Osteocyte (in vitro differentiated cells): ENCODE measurements around the gene MEX3A. TPM values are rescaled to one million over a fixed set of nuclear protein-coding genes. Genes with fewer than 3 reads are reported as not detected.

Source experiments
- DNase-seq: peaks from one replicate; pipeline ENCODE4 v3.0.0; 2021; ENCODE audit warnings: mixed read lengths; ENCODE audit not compliant: unreplicated experiment; ENCODE audit errors: extremely low spot score
- H3K27ac Mint-ChIP-seq: one replicate; pipeline ENCODE4 v1.8.0; 2021; ENCODE audit warnings: mild to moderate bottlenecking, mixed read lengths; ENCODE audit not compliant: unreplicated experiment
- H3K27me3 Mint-ChIP-seq: one replicate; pipeline ENCODE4 v1.8.0; 2021; ENCODE audit warnings: mixed read lengths; ENCODE audit not compliant: unreplicated experiment
- H3K36me3 Mint-ChIP-seq: one replicate; pipeline ENCODE4 v1.8.0; 2021; ENCODE audit warnings: mixed read lengths; ENCODE audit not compliant: unreplicated experiment
- H3K4me1 Mint-ChIP-seq: one replicate; pipeline ENCODE4 v1.8.0; 2021; ENCODE audit warnings: mixed read lengths; ENCODE audit not compliant: unreplicated experiment
- H3K4me3 Mint-ChIP-seq: one replicate; pipeline ENCODE4 v1.8.0; 2021; ENCODE audit warnings: mild to moderate bottlenecking, moderate library complexity, mixed read lengths; ENCODE audit not compliant: unreplicated experiment
- H3K9me3 Mint-ChIP-seq: one replicate; pipeline ENCODE4 v1.8.0; 2021; ENCODE audit warnings: mixed read lengths; ENCODE audit not compliant: unreplicated experiment
- CTCF ChIP-seq: fragments of 200-600 bp; sonication (generic); IDR thresholded peaks from 2 replicates; pipeline ENCODE4 v1.5.0; 2021; ENCODE audit warnings: antibody characterized with exemption, mild to moderate bottlenecking, moderate library complexity
- total RNA-seq: library from RNA; stranded (reverse); gene quantifications from 2 replicates; pipeline ENCODE4 v1.2.1, GENCODE V29; 2021

MEX3A gene
- total RNA-seq, 1 donor from 2014 or later, result 20.7 TPM

- TF ChIP-seq CTCF, result no peak
- no peaks in the 10 kb centered on the region for H3K9me3 Mint-ChIP-seq
- peaks cover 4% of the 10 kb centered on the region for H3K4me1 Mint-ChIP-seq
- H3K27me3 Mint-ChIP-seq, result no peaks in the 10 kb centered on the region
- peaks cover 8% of the 10 kb centered on the region for H3K36me3 Mint-ChIP-seq
- no peak for DNase-seq
- no peak overlapping the region for H3K27ac Mint-ChIP-seq
- H3K4me3 Mint-ChIP-seq, result no peak overlapping the region
Observed at GRCh38 chr1:156069490-156070455, 12.5 kb downstream of the MEX3A start.

- Mint-ChIP-seq H3K4me3 (no peak overlapping the region), H3K4me1 (no peaks in the 10 kb centered on the region)
- no peak for TF ChIP-seq CTCF
Observed at GRCh38 chr1:156067262-156067661, 15.0 kb downstream of the MEX3A start.

GRCh38 chr1:156065871-156066270 is 16.4 kb downstream of the MEX3A start:
- no peaks in the 10 kb centered on the region for H3K36me3 Mint-ChIP-seq
- no peak overlapping the region for H3K27ac Mint-ChIP-seq
- no peaks in the 10 kb centered on the region for H3K4me1 Mint-ChIP-seq
- TF ChIP-seq CTCF, result no peak
- H3K9me3 Mint-ChIP-seq, result no peaks in the 10 kb centered on the region
- no peak overlapping the region for H3K4me3 Mint-ChIP-seq
- no peak for DNase-seq
- H3K27me3 Mint-ChIP-seq, result no peaks in the 10 kb centered on the region

More at GRCh38 chr1:156067262-156067661, 15.0 kb downstream of the MEX3A start:
- Mint-ChIP-seq H3K36me3 (no peaks in the 10 kb centered on the region), H3K27me3 (no peaks in the 10 kb centered on the region), H3K9me3 (no peaks in the 10 kb centered on the region), H3K27ac (no peak overlapping the region)
- no peak for DNase-seq

GRCh38 chr1:156065212-156065611 is 17.1 kb downstream of the MEX3A start:
- TF ChIP-seq CTCF, result no peak

GRCh38 chr1:156064615-156065014 is 17.6 kb downstream of the MEX3A start:
- no peaks in the 10 kb centered on the region for H3K27me3 Mint-ChIP-seq
- DNase-seq, result no peak
- TF ChIP-seq CTCF, result no peak
- no peaks in the 10 kb centered on the region for H3K9me3 Mint-ChIP-seq
- H3K27ac Mint-ChIP-seq, result no peak overlapping the region
- no peak overlapping the region for H3K4me3 Mint-ChIP-seq
- no peaks in the 10 kb centered on the region for H3K36me3 Mint-ChIP-seq
- H3K4me1 Mint-ChIP-seq, result no peaks in the 10 kb centered on the region

More at GRCh38 chr1:156065212-156065611, 17.1 kb downstream of the MEX3A start:
- no peaks in the 10 kb centered on the region for H3K36me3 Mint-ChIP-seq
- no peaks in the 10 kb centered on the region for H3K9me3 Mint-ChIP-seq
- no peaks in the 10 kb centered on the region for H3K4me1 Mint-ChIP-seq
- no peak overlapping the region for H3K4me3 Mint-ChIP-seq
- no peaks in the 10 kb centered on the region for H3K27me3 Mint-ChIP-seq
- no peak overlapping the region for H3K27ac Mint-ChIP-seq
- no peak for DNase-seq
